Right ventricle myocardium inferior (tissue), 1 donor: ENCODE measurements around the gene SEZ6. TPM values are rescaled to one million over a fixed set of nuclear protein-coding genes. Genes with fewer than 3 reads are reported as not detected.

Experiments used
- ATAC-seq: fragments of 200-7000 bp; cut with Tn5 transposase; one replicate; pipeline ENCODE4 v1.9.1; 2020; ENCODE audit warnings: mild to moderate bottlenecking, moderate library complexity
- DNase-seq: peaks from one replicate; pipeline ENCODE4 v3.0.0; 2021; ENCODE audit errors: missing footprints
- intact Hi-C: fragments of 100-400 bp; cut with DNase I; formaldehyde crosslinking; loops from one replicate; pipeline ENCODE4 v1.11.0; 2022
- total RNA-seq: library from RNA; stranded (reverse); fragmentation: NEBNext Ultra II Directional; extraction: Animal tissue kit (Norgen Biotek cat#: 25700); gene quantifications from one replicate; pipeline ENCODE4 v1.2.1, GENCODE V29; 2021
- donor health status: DM: no; HTN: yes; CAD: no; lungs with severe emphysema.

SEZ6 gene
- total RNA-seq, 1 donor from 2014 or later: not detected

DNA sequence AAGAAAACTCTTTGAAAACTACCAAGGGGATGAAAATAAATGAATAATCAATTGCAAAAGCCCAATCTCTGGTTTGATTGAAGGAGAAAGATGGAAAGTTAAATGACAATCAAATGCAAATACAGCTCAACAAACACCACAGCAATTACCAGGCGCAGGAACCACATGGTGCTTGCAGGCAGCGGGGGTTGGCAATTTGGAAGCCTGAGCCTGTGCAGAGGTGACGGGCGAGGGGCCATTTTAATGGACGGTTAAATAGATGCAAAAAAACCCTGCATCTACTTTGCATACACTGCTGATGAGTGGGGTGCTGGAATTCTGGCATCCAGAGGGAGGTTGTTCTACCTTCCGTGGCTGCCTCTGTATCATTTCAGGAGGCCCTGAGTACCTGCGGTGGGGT lies 4.8 kb upstream of the SEZ6 start:
- ATAC-seq (no peak), DNase-seq (no peak)
- intact Hi-C loops: no loop called here

DNA sequence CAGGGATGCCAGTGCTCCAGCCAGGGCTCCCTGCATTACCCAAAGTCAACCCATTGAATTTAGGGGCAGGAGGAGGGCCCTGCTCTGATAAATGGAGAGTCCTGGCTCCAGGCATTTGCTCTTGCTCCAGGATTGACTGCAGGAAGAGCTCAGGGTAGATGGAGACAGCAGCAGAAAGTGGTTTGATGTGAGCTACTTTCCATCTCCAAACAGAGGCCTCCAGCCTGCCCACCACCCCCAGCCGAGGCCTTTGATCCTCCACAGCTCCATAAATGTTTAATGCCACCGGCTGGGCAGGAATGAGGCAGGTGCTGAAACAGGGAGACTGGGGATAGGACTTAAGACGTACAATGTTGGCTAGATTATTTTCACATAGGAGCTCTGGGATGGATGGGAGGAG lies 4.3 kb upstream of the SEZ6 start:
- intact Hi-C loops: no loop called here
- ATAC-seq: no peak
- no peak for DNase-seq

DNA sequence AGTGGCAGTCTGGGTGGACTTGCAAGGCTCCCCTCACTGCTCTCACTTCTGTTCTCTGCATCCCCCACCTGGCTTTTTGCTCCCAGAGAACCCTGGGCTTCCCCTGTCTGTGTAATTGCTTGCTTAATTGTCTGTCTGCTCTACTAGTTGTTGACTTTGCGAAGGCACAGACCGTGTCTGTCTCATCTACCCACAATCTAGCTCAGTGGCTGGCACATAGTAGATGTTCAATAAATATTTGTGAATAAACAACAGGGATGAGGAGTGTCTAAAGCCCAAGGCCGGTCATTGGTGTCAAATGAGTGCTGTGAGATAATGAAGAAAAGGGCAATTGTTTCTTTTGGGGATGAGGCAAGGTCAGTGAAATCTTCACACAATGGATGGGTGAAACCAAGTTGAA lies 2.8 kb upstream of the SEZ6 start:
- intact Hi-C loops: no loop called here
- no peak for ATAC-seq
- DNase-seq: no peak

DNA sequence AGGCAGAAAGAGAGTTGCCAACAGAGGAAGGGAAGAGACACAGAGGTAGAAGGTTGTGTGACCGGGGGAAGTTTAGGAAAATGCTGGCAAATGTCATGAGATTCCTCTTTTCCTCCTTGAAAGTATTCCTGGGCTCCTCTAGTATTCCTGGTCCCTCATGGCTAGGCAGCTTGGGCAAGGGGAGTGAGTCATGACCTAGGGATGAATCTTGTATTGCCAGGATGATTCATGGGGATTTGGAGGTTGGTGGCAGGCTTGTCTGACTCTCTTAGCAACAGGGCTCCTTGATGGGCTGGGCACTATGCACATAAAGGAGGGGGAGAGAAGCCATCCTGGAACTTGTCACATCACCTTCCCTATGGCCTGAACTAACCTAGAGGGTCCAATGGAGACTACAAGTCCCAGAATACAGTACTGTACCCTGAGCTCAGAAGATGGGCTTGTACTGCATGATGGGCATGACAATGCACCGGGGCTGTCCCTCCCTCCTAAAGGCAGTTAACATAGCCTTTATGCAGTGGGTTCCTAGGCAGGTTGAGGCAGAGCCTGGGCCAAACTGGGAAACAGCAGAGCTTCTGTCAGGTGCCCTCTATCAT lies 2.1 kb upstream of the SEZ6 start:
- ATAC-seq (no peak), DNase-seq (no peak)
- intact Hi-C loops: no loop called here

DNA sequence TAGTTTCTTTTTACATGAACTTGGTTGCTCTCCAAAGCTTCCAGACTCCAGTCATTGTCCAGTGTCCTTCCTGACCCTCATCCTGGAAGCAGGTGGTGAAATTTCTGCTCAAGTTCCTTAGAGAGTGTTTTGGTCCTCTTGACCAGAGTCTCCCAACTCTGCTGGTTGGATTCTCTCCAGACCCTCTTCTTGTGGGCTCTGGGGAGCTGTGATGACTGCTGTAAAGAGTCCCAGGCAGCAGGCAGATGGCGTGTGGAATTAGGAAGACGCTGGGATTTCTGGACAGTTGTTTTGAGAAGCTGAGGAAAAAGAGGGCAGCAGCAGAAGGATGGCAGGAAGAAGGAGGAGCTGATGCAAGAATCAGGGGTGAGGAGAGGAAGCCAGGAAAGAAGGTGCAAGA lies 1.6 kb upstream of the SEZ6 start:
- no peak for DNase-seq
- ATAC-seq: no peak
- intact Hi-C loops: no loop called here

DNA sequence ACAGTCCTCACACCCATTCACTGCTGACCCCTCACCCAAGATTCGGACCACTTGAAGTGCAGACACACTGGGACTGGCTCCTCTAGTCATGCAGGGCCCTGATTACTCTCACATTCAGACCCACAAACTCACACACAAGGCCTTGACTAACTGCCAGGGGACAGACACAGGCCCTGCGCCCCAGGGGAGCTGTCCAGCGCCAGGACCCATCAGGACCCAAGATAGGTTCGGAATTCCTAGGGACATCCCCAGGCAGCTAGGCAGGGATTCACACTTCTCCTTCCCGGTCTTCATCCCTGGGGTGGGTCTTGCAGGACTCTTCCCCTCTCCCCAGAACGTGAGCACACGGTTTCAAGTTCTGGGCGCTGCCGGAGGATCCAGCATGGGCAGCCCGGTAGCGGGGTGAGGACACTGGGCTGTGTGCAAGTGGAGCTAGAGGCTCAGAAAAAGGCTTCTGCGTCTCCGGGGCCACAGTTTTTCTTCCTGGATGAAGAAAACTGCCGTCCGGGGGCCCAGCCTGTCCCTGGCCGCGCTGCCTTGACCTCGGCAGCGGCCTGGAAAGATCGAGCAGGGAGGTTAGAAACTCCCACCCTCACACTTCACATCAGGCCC lies 1.6 kb downstream of the SEZ6 start:
- no peak for ATAC-seq

DNA sequence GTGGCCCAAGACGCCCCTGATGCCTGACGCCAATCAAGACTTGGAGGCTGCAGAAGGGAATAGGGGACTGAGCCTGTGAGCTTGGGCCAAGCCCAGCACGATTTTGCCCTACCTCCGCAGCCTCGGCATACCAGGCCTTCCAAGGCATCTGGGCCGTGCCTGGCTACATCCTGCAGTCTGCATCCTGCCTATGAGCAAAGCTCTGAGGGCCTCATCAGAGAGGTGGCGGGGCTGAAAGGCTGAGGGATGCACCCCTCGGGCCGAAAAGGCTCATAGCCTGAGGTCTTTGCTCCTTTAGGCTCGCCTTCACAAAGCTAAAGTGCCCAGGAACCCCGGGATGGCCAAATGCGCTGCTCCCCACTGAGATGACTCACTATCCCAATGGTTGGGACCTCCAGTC lies 2.5 kb downstream of the SEZ6 start:
- intact Hi-C loops: no loop called here
- ATAC-seq (no peak), DNase-seq (no peak)

More for the DNA sequence above, 1.6 kb downstream of the SEZ6 start:
- intact Hi-C loops: no loop called here
- no peak for DNase-seq

DNA sequence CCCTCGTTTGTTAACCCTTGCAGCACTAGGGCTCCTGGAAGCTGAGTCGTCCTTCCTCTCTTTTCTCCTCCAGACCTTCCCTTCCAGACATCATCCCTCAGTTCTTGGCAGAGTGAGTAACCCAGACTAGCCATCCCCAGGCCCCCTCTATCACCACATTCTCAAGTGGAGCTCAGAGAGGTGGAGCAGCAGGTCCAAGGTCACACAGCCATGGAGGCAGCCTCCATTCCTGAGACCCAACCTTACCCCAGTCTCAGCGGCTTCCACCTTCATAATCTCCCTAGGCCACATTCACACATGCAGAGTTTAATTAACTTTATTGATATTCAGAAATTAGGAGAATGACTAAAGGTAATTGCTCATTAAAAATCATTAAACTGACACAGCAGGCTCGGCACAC lies 3.0 kb downstream of the SEZ6 start:
- DNase-seq: no peak
- ATAC-seq: no peak
- intact Hi-C loops: no loop called here

DNA sequence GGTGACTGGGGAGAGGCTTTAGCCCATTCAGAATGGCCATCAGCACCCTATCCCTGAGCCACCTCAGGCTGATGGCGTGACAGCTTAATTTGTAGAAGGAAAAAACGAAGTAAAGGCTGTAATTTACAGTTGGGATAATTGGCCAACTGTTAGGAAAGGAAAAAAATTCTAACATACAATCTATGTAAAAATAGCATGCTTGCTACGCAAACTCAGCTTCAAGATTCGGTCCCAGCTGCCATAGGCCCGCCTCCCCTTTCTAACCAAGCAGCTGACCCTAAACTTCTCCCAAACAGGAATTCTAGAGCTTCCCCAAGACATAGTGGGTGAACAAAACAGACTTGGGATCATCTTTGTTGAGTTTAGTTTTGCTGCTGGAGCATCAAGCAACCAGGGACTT lies 4.9 kb downstream of the SEZ6 start:
- ATAC-seq (no peak), DNase-seq (no peak)
- intact Hi-C loops: no loop called here

DNA sequence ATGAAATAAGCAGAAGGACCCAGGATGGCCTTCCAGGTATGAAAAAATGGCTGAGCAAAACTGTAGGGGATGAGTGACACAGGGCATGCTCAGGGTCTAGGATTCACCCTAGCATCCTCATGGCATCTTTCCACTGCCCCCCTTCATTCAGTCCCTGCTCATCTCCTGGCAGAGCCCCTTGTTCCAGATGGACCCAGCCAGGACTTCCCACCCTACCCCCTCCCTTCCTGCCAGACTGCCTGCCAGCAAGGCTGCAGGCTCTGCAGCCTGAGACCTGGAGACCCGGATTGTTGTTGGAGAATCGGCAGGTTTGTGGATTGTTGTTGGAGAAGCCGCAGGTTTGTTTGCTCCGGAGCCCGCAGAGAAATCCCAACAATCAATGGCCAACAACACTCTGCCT lies 6.6 kb downstream of the SEZ6 start:
- intact Hi-C loops: no loop called here
- ATAC-seq: no peak
- DNase-seq: no peak

DNA sequence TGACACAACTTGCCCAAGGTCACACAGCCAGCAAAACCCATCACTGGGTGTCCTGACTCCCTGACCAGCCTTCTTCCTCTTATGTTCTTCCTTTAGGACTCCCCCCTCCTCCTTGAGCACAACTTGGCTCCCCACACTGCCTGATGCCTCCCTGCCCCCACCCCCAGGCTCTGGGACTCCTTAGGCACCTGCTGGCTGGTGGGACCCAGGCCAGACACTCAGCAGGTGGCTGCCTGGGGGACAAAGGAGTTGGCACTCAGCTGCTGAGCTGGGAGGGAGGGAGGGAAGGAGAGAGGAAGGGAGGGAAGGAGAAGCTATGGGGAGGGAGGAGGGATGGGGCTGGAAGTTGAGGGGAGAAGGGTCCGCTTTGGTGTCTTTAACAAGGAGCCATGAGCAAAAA lies 8.0 kb downstream of the SEZ6 start:
- no peak for ATAC-seq
- intact Hi-C loops: no loop called here
- DNase-seq: no peak

DNA sequence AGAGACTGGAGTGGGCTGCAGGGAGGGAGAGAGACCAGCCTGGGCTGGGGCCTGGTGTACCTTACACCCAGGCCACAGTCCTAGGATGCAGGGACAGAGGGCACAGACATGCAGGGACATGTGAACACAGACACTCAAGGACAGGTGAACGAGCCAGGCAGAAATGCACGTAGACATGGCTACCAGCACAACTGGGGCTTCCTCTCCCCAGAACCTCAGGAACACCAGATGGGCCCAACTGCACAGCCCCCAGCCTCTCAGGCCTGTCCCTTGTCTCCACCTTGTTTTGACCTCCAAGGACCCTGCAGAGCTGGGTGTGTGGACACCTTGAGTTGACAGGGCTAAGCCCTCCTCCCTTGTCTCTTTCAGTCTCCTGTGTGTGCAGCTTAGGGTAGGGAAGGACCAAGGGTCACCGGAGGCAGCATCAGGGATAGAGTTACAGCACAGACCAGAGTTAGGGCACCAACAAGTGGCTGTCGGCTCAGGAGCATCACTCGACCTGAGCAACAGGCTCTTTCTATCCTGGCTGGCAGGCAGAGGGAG lies 9.2 kb downstream of the SEZ6 start:
- DNase-seq (no peak), ATAC-seq (no peak)

DNA sequence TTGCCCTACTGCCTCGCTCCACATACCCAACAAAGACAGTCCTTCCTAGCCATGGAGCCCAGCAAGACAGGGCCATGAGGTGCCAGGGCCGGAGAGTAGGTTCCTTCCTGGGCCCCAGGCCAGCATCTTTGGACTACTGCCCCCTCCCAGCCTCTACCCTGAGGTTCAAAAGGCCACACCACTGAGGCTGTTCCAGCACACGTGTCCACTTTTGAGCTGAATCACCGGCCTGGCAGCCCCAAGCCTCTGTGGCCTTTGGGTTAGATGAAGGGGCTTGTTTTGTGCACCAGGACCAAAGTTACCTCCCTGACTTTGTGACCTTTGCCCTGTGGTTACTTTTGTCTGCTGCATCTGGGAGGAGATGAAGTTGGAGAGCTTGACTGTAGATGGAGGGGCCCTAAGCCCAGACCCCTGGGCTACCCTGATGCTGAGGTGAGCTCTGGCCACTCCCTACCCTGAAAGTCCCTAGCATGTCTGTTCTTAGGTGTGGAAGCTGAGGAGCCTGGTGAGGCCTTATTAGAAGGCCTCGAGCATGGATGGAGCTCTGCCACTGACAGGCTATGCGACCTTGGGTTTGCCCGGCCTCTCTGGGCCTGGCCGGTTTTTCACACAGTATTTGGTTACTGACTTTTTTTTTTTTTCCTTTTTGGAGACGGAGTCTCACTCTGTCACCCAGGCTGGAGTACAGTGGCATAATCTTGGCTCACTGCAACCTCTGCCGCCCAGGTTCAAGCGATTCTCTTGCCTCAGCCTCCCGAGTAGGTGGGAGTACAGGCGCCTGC lies 12.0 kb downstream of the SEZ6 start:
- intact Hi-C loops: no loop called here
- no peak for ATAC-seq

More for the DNA sequence above, 9.2 kb downstream of the SEZ6 start:
- intact Hi-C loops: no loop called here

DNA sequence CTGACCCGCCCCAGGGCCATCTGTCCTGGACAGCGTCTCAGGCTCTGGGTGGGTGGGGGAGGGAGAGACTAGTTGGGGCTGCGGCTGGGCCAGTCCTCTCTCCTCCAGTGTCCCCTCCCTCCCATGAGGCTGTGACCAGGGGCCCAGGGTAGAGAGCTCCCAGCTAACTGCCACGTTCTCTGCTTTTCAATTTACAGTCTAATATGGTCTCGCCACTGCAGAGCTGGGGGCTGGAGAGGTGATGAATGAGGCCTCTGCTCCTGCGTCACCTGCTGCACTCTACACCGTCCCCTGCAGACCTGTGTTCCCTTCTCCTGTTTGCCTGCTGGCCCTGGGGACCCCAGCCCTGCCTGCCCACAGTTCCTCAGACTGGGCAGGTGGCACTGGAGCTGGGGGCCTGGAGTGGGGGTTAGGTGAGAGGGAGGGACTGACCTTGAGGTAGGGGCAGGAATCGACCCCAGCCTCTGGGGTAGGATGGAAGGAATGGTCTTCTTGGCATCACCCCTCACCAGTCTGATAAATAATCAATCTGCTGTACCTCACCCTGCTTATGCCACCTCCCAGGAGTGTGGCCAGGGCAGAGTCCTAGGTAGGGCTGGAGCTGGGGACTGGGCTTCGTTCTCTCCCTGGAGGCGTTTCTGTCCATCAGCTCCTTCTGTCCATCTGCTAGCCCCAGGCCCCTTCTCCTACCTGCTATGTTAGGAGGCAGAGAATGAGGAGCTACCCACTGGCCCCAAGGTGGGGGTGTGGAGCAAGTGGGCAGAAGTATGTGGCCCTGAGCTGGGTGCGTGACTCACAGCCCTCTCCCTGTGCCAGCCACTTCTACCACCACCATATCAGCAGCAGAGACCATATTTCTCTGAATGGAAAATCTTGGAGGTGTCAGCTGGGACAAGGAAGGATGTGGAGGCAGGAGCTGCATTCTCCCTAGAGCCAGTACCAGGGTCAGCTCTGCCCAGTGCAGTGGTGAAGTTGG lies 12.9 kb downstream of the SEZ6 start:
- intact Hi-C loops: no loop called here
- DNase-seq: no peak
- no peak for ATAC-seq

More for the DNA sequence above, 12.0 kb downstream of the SEZ6 start:
- DNase-seq: no peak

DNA sequence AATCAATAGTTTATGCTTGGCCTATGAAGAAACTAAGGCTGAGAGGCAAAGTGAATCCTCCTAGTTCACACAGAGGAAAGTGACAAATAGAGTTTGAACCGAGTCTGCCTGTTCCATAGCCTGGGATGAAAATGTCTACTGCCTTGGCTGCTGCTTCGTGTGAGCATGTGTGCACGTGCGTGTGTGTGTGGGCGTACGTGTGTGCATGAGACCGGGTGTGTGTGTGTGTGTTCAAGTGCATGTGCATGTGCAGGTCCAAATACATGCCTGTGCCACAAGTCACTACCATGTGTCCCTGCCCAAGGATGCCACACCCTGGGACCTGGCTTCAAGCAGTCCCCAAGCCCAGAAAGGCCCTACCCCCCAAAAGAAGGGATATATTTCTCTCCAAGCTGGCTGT lies 13.6 kb downstream of the SEZ6 start:
- intact Hi-C loops: no loop called here
- DNase-seq (no peak), ATAC-seq (no peak)

DNA sequence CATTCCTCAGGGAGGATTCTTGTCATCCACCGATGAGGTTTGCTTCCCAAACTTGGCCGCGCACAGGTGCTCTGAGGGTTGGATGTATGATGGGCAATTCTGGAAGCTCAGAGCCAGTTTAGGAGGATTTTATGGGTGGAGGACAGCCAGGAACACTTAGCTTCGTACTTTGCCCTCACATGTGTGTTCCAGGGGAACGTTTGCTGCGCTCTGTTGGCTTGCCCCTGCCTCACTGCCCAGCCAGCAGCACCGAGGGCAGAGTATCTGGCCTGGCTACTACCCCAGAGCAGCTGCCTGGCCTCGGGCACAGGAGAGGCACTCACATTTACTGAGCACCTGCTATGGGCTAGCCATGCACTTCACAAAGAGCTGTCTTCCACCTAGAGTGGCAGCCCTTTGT lies 14.1 kb downstream of the SEZ6 start:
- no peak for DNase-seq
- intact Hi-C loops: no loop called here
- ATAC-seq: no peak

DNA sequence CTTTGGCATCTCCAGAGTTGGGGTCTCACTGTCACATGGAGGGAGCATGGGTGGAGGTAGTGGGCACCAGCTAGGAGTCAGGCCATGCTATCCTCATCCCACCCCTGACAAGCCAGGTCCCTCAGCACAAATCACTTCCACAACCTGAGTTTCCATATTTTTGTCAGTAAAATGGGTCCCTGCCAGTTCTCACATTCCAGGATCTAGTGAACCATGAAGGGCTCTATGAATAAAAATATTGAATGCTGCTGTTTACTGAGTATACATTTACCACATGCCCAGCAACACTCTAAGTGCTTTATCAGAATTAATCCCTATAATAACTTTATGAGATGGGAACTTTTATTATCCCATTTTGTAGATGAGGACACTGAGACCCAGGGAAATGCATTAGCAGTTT lies 16.8 kb downstream of the SEZ6 start:
- DNase-seq (no peak), ATAC-seq (no peak)
- intact Hi-C loops: no loop called here

DNA sequence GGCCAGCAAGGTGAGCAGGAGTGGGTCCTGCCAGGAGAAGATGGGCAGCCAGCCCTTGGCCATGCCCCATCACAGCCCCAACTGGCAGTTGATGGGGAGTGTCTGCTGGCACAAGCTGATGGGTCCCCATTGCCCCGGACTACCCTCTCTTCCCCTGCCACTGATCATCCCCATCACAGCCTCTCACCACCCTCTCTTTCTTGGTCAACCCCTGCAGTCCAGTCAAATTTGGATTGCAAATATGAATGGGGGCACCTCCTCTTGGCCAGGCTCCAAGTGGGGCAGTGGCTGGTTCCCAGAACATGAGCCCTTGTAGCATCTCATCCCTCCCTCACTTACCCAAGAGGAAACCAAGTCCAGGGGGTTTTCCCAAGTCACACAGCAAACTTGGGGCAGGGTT lies 17.4 kb downstream of the SEZ6 start:
- intact Hi-C loops: no loop called here
- DNase-seq: no peak
- no peak for ATAC-seq
